ENCODE results near the gene CD226.
"Not testable (repeated sequence)": the region's sequence is repeated elsewhere in the genome, so short reads cannot be mapped to it uniquely, and the experiment has no call there.

Gene CD226

GRCh38 chr18:69947361-69948133 lies at the start of gene CD226:
Gene CD226, minus strand, starts transcription at chr18:69947873. Its CDS starts 467 bp downstream, at chr18:69947406.
- no peak for DNase-seq (ENCODE audit: low read depth, low spot score)

- DNase-seq (ENCODE audit: low read depth, low spot score) = no peak
These were observed 49.5 kb upstream of the CD226 start for GRCh38 chr18:69996951-69997798.

- no peak for DNase-seq (ENCODE audit: low read depth, low spot score)
These were observed 48.7 kb upstream of the CD226 start for GRCh38 chr18:69996417-69996816.

GRCh38 chr18:69995774-69996173 lies 48.1 kb upstream of the CD226 start:
- DNase-seq (ENCODE audit: low read depth, low spot score) = no peak

GRCh38 chr18:69992776-69993175 lies 45.1 kb upstream of the CD226 start:
- no peak for DNase-seq (ENCODE audit: low read depth, low spot score)

- no peak for DNase-seq (ENCODE audit: low read depth, low spot score)
These were observed 40.2 kb upstream of the CD226 start for GRCh38 chr18:69987870-69988269.

- no peak for DNase-seq (ENCODE audit: low read depth, low spot score)
These were observed 37.6 kb upstream of the CD226 start for GRCh38 chr18:69985239-69985638.

GRCh38 chr18:69982417-69982816 lies 34.7 kb upstream of the CD226 start:
- DNase-seq (ENCODE audit: low read depth, low spot score) = no peak

- DNase-seq (ENCODE audit: low read depth, low spot score) = no peak
These were observed 34.3 kb upstream of the CD226 start for GRCh38 chr18:69981948-69982347.

GRCh38 chr18:69980982-69981804 lies 33.5 kb upstream of the CD226 start:
- DNase-seq (ENCODE audit: low read depth, low spot score) = no peak

- DNase-seq (ENCODE audit: low read depth, low spot score) = no peak
These were observed 32.8 kb upstream of the CD226 start for GRCh38 chr18:69980509-69980908.

- no peak for DNase-seq (ENCODE audit: low read depth, low spot score)
These were observed 31.4 kb upstream of the CD226 start for GRCh38 chr18:69978732-69979715.

- not testable (repeated sequence) for DNase-seq (ENCODE audit: low read depth, low spot score)
These were observed 27.6 kb upstream of the CD226 start for GRCh38 chr18:69975294-69975693.

- no peak for DNase-seq (ENCODE audit: low read depth, low spot score)
These were observed 26.7 kb upstream of the CD226 start for GRCh38 chr18:69974365-69974764.

GRCh38 chr18:69969491-69969890 lies 21.8 kb upstream of the CD226 start:
- DNase-seq (ENCODE audit: low read depth, low spot score) = no peak

GRCh38 chr18:69968039-69968438 lies 20.4 kb upstream of the CD226 start:
- DNase-seq (ENCODE audit: low read depth, low spot score) = no peak

GRCh38 chr18:69963196-69963595 lies 15.5 kb upstream of the CD226 start:
- no peak for DNase-seq (ENCODE audit: low read depth, low spot score)

GRCh38 chr18:69961718-69962117 lies 14.0 kb upstream of the CD226 start:
- no peak for DNase-seq (ENCODE audit: low read depth, low spot score)

GRCh38 chr18:69958422-69958821 lies 10.7 kb upstream of the CD226 start:
- DNase-seq (ENCODE audit: low read depth, low spot score) = no peak

GRCh38 chr18:69957747-69958146 lies 10.1 kb upstream of the CD226 start:
- no peak for DNase-seq (ENCODE audit: low read depth, low spot score)

Data from activated CD4-positive, CD25-positive, alpha-beta regulatory T cell treated with anti-CD3 and anti-CD28 coated beads, Interleukin-2, amount 50 U/mL, for 16 hours (primary cell).